GM12878 (cell line): ENCODE measurements around the gene ZNF668. TPM values are rescaled to one million over a fixed set of nuclear protein-coding genes. Genes with fewer than 3 reads are reported as not detected.

Experiments
- ATAC-seq: fragments of 200-7000 bp; cut with Tn5 transposase; 3 replicates; pipeline ENCODE4 v1.9.1; 2020; ENCODE audit warnings: mild to moderate bottlenecking, moderate library complexity
- BruUV-seq: library from RNA; stranded (reverse); fragments of 400-500 nt; replicated peaks from 2 replicates; lab custom pipeline; 2021; lab: Mats Ljungman, UMichigan
- CTCF ChIA-PET: fragments of 300-600 bp; sonication (Branson Sonifier 250); formaldehyde crosslinking; extraction: SDS; loops from one replicate; lab custom pipeline; 2021; ENCODE audit warnings: inconsistent platforms; lab: Yijun Ruan, JAX
- POLR2A ChIA-PET: fragments of 350-600 bp; formaldehyde crosslinking; extraction: SDS; loops from one replicate; lab custom pipeline; 2021; ENCODE audit warnings: inconsistent platforms; lab: Charles Lee
- RAD21 ChIA-PET: fragments of 300-600 bp; sonication (Branson Sonifier 250); formaldehyde crosslinking; loops from one replicate; lab custom pipeline; 2023; ENCODE audit warnings: antibody characterized with exemption; ENCODE audit not compliant: unreplicated experiment; lab: Charles Lee
- SMC1A ChIA-PET: fragments of 300-600 bp; sonication (Branson Sonifier 250); formaldehyde crosslinking; loops from one replicate; lab custom pipeline; 2023; ENCODE audit not compliant: unreplicated experiment, uncharacterized antibody; lab: Charles Lee
- DNase-seq: peaks from one replicate; pipeline ENCODE4 v3.0.0-alpha.2; 2011; ENCODE audit warnings: low read depth, low spot score
- FAIRE-seq: peaks from 3 replicates; lab custom pipeline; 2011; peaks lifted over from hg19 to GRCh38; lab: Jason Lieb, UNC
- H2AFZ ChIP-seq: 2 replicates; pipeline ENCODE4 v1.6.0; 2011; ENCODE audit warnings: low read depth, low read length, control low read depth; ENCODE audit not compliant: control insufficient read depth
- H3K27ac ChIP-seq: 2 replicates; pipeline ENCODE4 v1.5.1; 2011; ENCODE audit warnings: control low read depth; ENCODE audit not compliant: control insufficient read depth, insufficient read depth
- H3K27me3 ChIP-seq, 2 experiments: replicated peaks in 1 of 2; 2 replicates each; pipeline versions ENCODE4 v1.6.0 to v1.6.1; 2011; ENCODE audit warnings: low read length in 1 of 2; ENCODE audit not compliant: control insufficient read depth in 2 of 2, insufficient read depth in 2 of 2
- H3K36me3 ChIP-seq, 2 experiments: 2 replicates each; pipeline ENCODE4 v1.5.1; 2011; ENCODE audit warnings: low read length in 1 of 2; ENCODE audit not compliant: control insufficient read depth in 2 of 2, insufficient read depth in 2 of 2
- H3K4me1 ChIP-seq: 2 replicates; pipeline ENCODE4 v1.6.1; 2011; ENCODE audit warnings: mild to moderate bottlenecking, low read length, moderate library complexity, mixed read lengths; ENCODE audit not compliant: control insufficient read depth, insufficient read depth
- H3K4me2 ChIP-seq: 2 replicates; pipeline ENCODE4 v1.6.0; 2011; ENCODE audit warnings: control low read depth; ENCODE audit not compliant: control insufficient read depth, insufficient read depth
- H3K4me3 ChIP-seq: fragments of 200-600 bp; sonication (generic); 2 replicates; pipeline ENCODE4 v1.5.1; 2016
- H3K79me2 ChIP-seq: 2 replicates; pipeline ENCODE4 v1.6.0; 2011; ENCODE audit warnings: low read length; ENCODE audit not compliant: control insufficient read depth, insufficient read depth
- H3K9ac ChIP-seq: 2 replicates; pipeline ENCODE4 v1.8.0; 2011; ENCODE audit warnings: low read length, control low read depth, mixed read lengths; ENCODE audit not compliant: control insufficient read depth, insufficient read depth
- H3K9me3 ChIP-seq: replicated peaks from 3 replicates; pipeline ENCODE4 v1.5.1; 2011; ENCODE audit warnings: mild to moderate bottlenecking, low read length; ENCODE audit not compliant: control insufficient read depth, insufficient read depth
- H4K20me1 ChIP-seq: 2 replicates; pipeline ENCODE4 v1.6.0; 2011; ENCODE audit not compliant: control insufficient read depth, insufficient read depth
- NFYB ChIP-seq: IDR thresholded peaks from 2 replicates; pipeline ENCODE4 v1.6.1; 2011; ENCODE audit warnings: low read depth, mild to moderate bottlenecking, low read length, improper control_type of control experiment, moderate library complexity; ENCODE audit not compliant: insufficient read depth
- RCOR1 ChIP-seq: conservative IDR thresholded peaks from 2 replicates; pipeline ENCODE4 v1.6.1; 2012; ENCODE audit warnings: low read depth, low read length, improper control_type of control experiment
- WGBS: methylation state at CpG from one replicate; pipeline ENCODE4 v1.1.6; 2016; ENCODE audit warnings: low lambda C conversion rate; ENCODE audit not compliant: insufficient replicate concordance, insufficient coverage; ENCODE audit errors: missing lambda C conversion rate; 5-methylcytosine and 5-hydroxymethylcytosine counted together
- in situ Hi-C: fragments of 300-500 bp; cut with MboI; formaldehyde crosslinking; loops from 9 replicates; pipeline ENCODE4 v1.14.3; 2018; ENCODE audit warnings: mixed read lengths
- intact Hi-C: fragments of 100-400 bp; cut with micrococcal nuclease; formaldehyde crosslinking; loops from one replicate; pipeline ENCODE4 v1.14.2; 2022; ENCODE audit not compliant: unreplicated experiment
- polyA plus RNA-seq, 11 experiments: library from polyadenylated mRNA; depleted of rRNA in 4 of 11; unstranded in 6 of 11; stranded (reverse) in 5 of 11; fragments of >200 nt; fragmentation: Nextera tagmentation in 4 of 11; fragmentation: Illumina TruSeq in 1 of 11; extraction: Ambion mirVana in 4 of 11; extraction: Trizol in 1 of 11; gene quantifications; 1 replicate in 1 of 11; 2 replicates in 10 of 11; pipeline versions ENCODE4 v1.2.1 to v1.2.3, GENCODE V29; 2011 to 2016; ENCODE audit warnings: inconsistent platforms in 2 of 11, missing spikeins in 2 of 11, low read depth in 1 of 11
- total RNA-seq, 4 experiments: library from RNA; depleted of rRNA in 3 of 4; stranded (reverse); fragments of >200 nt in 3 of 4; fragmentation: Illumina TruSeq in 1 of 4; extraction: Trizol in 1 of 4; gene quantifications; 2 replicates each; pipeline versions ENCODE4 v1.2.1 to v1.2.3, GENCODE V29; 2013 to 2021
- TF ChIP-seq, protein P1 (sequence below): fragments of 450-650 bp; IDR thresholded peaks from 2 replicates; pipeline ENCODE4 v1.6.1; 2016; ENCODE audit warnings: mild to moderate bottlenecking, moderate library complexity, borderline replicate concordance

Gene ZNF668
- total and polyA plus RNA-seq, 10 of the 15 experiments (the other 5 are each of a cell fraction or from before 2014, with no cell fraction given) = 0.05 to 20.7 (median 10.0) TPM; not detected in 1

DNA sequence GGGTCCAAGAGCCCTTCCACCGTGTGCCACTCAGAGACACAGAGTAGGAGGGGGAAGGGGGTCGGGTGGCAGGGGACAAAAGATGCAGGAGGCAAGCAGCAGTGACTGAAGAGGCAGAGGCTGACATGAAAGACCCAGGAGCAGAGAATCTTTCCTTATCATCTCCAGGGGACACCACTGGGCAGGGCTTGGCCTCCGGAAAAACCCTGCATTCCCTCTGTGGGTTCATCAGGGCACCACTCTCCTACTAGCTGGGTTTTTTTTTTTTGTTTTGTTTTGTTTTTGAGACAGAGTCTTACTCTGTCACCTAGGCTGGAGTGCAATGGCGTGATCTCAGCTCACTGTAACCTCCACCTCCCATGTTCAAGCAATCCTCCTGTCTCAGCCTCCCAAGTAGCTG is 42.8 kb downstream of the ZNF668 start:
- Histone ChIP-seq H3K27ac (no peak overlapping the region), H3K36me3 (peaks cover 0 to under 1% of the 10 kb centered on the region in 2 experiments; a peak in 1 of 4 replicates), H3K9ac (no peak overlapping the region), H3K4me2 (no peak overlapping the region), H3K27me3 (no peaks in the 10 kb centered on the region), H4K20me1 (no peaks in the 10 kb centered on the region), H3K4me3 (no peak overlapping the region), H3K4me1 (no peaks in the 10 kb centered on the region; the same call in 1 of the 2 replicates), H3K79me2 (peaks cover 7% of the 10 kb centered on the region), H3K9me3 (no peaks in the 10 kb centered on the region), H2AFZ (no peak overlapping the region)
- BruUV-seq = no TSS peak
- intact Hi-C loops = no loop called here
- TF ChIP-seq RCOR1 = no peak
- no peak for TF ChIP-seq NFYB
- TF ChIP-seq, protein P1, sequence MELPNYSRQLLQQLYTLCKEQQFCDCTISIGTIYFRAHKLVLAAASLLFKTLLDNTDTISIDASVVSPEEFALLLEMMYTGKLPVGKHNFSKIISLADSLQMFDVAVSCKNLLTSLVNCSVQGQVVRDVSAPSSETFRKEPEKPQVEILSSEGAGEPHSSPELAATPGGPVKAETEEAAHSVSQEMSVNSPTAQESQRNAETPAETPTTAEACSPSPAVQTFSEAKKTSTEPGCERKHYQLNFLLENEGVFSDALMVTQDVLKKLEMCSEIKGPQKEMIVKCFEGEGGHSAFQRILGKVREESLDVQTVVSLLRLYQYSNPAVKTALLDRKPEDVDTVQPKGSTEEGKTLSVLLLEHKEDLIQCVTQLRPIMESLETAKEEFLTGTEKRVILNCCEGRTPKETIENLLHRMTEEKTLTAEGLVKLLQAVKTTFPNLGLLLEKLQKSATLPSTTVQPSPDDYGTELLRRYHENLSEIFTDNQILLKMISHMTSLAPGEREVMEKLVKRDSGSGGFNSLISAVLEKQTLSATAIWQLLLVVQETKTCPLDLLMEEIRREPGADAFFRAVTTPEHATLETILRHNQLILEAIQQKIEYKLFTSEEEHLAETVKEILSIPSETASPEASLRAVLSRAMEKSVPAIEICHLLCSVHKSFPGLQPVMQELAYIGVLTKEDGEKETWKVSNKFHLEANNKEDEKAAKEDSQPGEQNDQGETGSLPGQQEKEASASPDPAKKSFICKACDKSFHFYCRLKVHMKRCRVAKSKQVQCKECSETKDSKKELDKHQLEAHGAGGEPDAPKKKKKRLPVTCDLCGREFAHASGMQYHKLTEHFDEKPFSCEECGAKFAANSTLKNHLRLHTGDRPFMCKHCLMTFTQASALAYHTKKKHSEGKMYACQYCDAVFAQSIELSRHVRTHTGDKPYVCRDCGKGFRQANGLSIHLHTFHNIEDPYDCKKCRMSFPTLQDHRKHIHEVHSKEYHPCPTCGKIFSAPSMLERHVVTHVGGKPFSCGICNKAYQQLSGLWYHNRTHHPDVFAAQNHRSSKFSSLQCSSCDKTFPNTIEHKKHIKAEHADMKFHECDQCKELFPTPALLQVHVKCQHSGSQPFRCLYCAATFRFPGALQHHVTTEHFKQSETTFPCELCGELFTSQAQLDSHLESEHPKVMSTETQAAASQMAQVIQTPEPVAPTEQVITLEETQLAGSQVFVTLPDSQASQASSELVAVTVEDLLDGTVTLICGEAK = no peak
- no peak for DNase-seq
- ATAC-seq = no peak
- WGBS = 87% methylated on average over 4 of the region's 4 CpGs
- SMC1A ChIA-PET = interaction anchor here (0.6 to 1.3 kb wide), 2 partner anchors 32 to 302 kb away, joined by 3 read pairs; no protein-coding TSS in a partner anchor
- in situ Hi-C loops = no loop called here
- RAD21 ChIA-PET = interaction anchor here (2.6 kb wide), 1 partner anchor 43 kb away, joined by 12 read pairs; the partner anchor contains the start of genes ZNF646 and ZNF668
- CTCF ChIA-PET = interaction anchor here (1.0 to 1.2 kb wide), 2 partner anchors 9 to 33 kb away, joined by 3 read pairs; no protein-coding TSS in a partner anchor
- FAIRE-seq = no peak
- POLR2A ChIA-PET = no interaction called here
